Hypothalamus (tissue), 51 donors: ENCODE measurements around the gene RHCE.
"Not testable (repeated sequence)": the region's sequence is repeated elsewhere in the genome, so short reads cannot be mapped to it uniquely, and the experiment has no call there.

ENCODE experiments used
- DNase-seq, 51 donors: peaks; one replicate each; lab custom pipeline; 2025; lab: John Stamatoyannopoulos, UW

RHCE gene

GRCh38 chr1:25433389-25434186, 13.0 kb upstream of the RHCE start:
- DNase-seq = peak in 10 of 51 donors; percentile 1 to 37 (median 4)

GRCh38 chr1:25432749-25433388, 12.2 kb upstream of the RHCE start:
- no peak for DNase-seq

GRCh38 chr1:25431955-25432719, 11.5 kb upstream of the RHCE start:
- DNase-seq = peak in 1 of 51 donors; percentile 37

GRCh38 chr1:25430967-25431881, 10.6 kb upstream of the RHCE start:
- peak in 13 of 51 donors; percentile 2 to 60 (median 19) for DNase-seq

GRCh38 chr1:25430073-25430966, 9.7 kb upstream of the RHCE start, which contains the start of gene MACO1:
Gene MACO1 (plus strand): TSS chr1:25430897. CDS start chr1:25431099, 202 bp downstream.
- DNase-seq = peak; percentile 73 to 99 (median 96)

GRCh38 chr1:25428475-25429166, 8.0 kb upstream of the RHCE start:
- no peak for DNase-seq

- no peak for DNase-seq
These were observed 7.1 kb upstream of the RHCE start for GRCh38 chr1:25427696-25428095.

- DNase-seq = no peak
These were observed 4.8 kb upstream of the RHCE start for GRCh38 chr1:25425098-25426085.

- DNase-seq = not testable (repeated sequence)
These were observed 2.6 kb upstream of the RHCE start for GRCh38 chr1:25423206-25423605.

GRCh38 chr1:25419339-25419738, 1.3 kb downstream of the RHCE start:
- DNase-seq = not testable (repeated sequence)

GRCh38 chr1:25417280-25417679, 3.3 kb downstream of the RHCE start:
- not testable (repeated sequence) for DNase-seq

- not testable (repeated sequence) for DNase-seq
These were observed 6.0 kb downstream of the RHCE start for GRCh38 chr1:25414578-25414977.

- DNase-seq = not testable (repeated sequence)
These were observed 6.5 kb downstream of the RHCE start for GRCh38 chr1:25414157-25414556.

GRCh38 chr1:25412872-25413623, 7.6 kb downstream of the RHCE start:
- DNase-seq = not testable (repeated sequence)

GRCh38 chr1:25409641-25410427, 10.8 kb downstream of the RHCE start:
- DNase-seq = not testable (repeated sequence)
